HG02981 (cell line): ENCODE data around the gene MPP3.
"Not testable (repeated sequence)": the region's sequence is repeated elsewhere in the genome, so short reads cannot be mapped to it uniquely, and the experiment has no call there.

Source experiments
- ATAC-seq: cut with Tn5 transposase; IDR thresholded peaks from one replicate; pipeline ENCODE4 v1.9.1; 2021; ENCODE audit warnings: mild to moderate bottlenecking, moderate library complexity; ENCODE audit not compliant: unreplicated experiment

The MPP3 gene

GRCh38 chr17:43832976-43833829 lies at the start of gene MPP3:
TSS of gene MPP3 (minus strand) at chr17:43833146. CDS start at chr17:43831906, 1,240 bp downstream.
- no peak for ATAC-seq

GRCh38 chr17:43881758-43882505 lies 49.0 kb upstream of the MPP3 start:
- no peak for ATAC-seq

GRCh38 chr17:43881181-43881580 lies 48.2 kb upstream of the MPP3 start:
- ATAC-seq = no peak

GRCh38 chr17:43880420-43880991 lies 47.6 kb upstream of the MPP3 start:
- ATAC-seq = no peak

- ATAC-seq = no peak
Observed at GRCh38 chr17:43879723-43880419, 46.9 kb upstream of the MPP3 start.

GRCh38 chr17:43878260-43879175 lies 45.6 kb upstream of the MPP3 start:
- ATAC-seq = no peak

- no peak for ATAC-seq
Observed at GRCh38 chr17:43877451-43878155, 44.7 kb upstream of the MPP3 start.

GRCh38 chr17:43877031-43877430 lies 44.1 kb upstream of the MPP3 start:
- ATAC-seq = no peak

GRCh38 chr17:43875476-43876147 lies 42.7 kb upstream of the MPP3 start:
- no peak for ATAC-seq

GRCh38 chr17:43874293-43874692 lies 41.3 kb upstream of the MPP3 start:
- ATAC-seq = no peak

- ATAC-seq = no peak
Observed at GRCh38 chr17:43873815-43874214, 40.9 kb upstream of the MPP3 start.

GRCh38 chr17:43873091-43873490 lies 40.1 kb upstream of the MPP3 start:
- no peak for ATAC-seq

GRCh38 chr17:43871946-43872690 lies 39.2 kb upstream of the MPP3 start:
- no peak for ATAC-seq

- not testable (repeated sequence) for ATAC-seq
Observed at GRCh38 chr17:43869031-43869430, 36.1 kb upstream of the MPP3 start.

GRCh38 chr17:43868226-43868994 lies 35.5 kb upstream of the MPP3 start:
- no peak for ATAC-seq

- no peak for ATAC-seq
Observed at GRCh38 chr17:43864161-43864984, 31.4 kb upstream of the MPP3 start.

- ATAC-seq = no peak
Observed at GRCh38 chr17:43861960-43862359, 29.0 kb upstream of the MPP3 start.
